Measurements from ENCODE around the gene PLEKHS1.

The PLEKHS1 gene

GRCh38 chr10:113745374-113745773, 6.1 kb upstream of the PLEKHS1 start:
- DNase-seq (ENCODE audit: low spot score) = no peak
- WGBS, 2 donors (ENCODE audit: extremely low coverage in 2 of 2, insufficient read length in 2 of 2, insufficient replicate concordance in 1 of 2) = no CpG with 5 or more reads among the region's 2 CpGs
- no peak overlapping the region for H3K18ac ChIP-seq (ENCODE audit: low read length)
- H3K4ac ChIP-seq (ENCODE audit: low read length) = no peak overlapping the region
- H3K27me3 ChIP-seq (ENCODE audit: control insufficient read depth in 3 of 3, insufficient read depth in 3 of 3, low read depth in 1 of 3, low read length in 3 of 3) = peaks cover 0 to 5% (median 0%) of the 10 kb centered on the region in 3 experiments
- H3K4me2 ChIP-seq (ENCODE audit: insufficient read depth, low read length, poor library complexity, severe bottlenecking) = no peak overlapping the region
- H2BK120ac ChIP-seq (ENCODE audit: low read depth, low read length) = no peak overlapping the region
- H3K79me1 ChIP-seq (ENCODE audit: low read depth, low read length) = no peaks in the 10 kb centered on the region
- H3K27ac ChIP-seq (replicated peaks; ENCODE audit: low read length) = no peak overlapping the region
- H3K9ac ChIP-seq (ENCODE audit: low read depth, low read length, poor library complexity) = no peak overlapping the region
- no peak overlapping the region for H3K14ac ChIP-seq (ENCODE audit: low read length)
- no peak overlapping the region for H4K91ac ChIP-seq (ENCODE audit: low read depth, low read length, poor library complexity)
- no peak overlapping the region for H2BK5ac ChIP-seq (ENCODE audit: low read length)
- no peak overlapping the region for H3K4me3 ChIP-seq (ENCODE audit: low read length in 2 of 2)
- H3K4me1 ChIP-seq (ENCODE audit: control insufficient read depth in 2 of 2, insufficient read depth in 1 of 2, low read depth in 1 of 2, low read length in 2 of 2) = no peaks in the 10 kb centered on the region
- H2AK5ac ChIP-seq (ENCODE audit: low read depth, low read length) = no peak overlapping the region
- H2AFZ ChIP-seq (ENCODE audit: low read length) = no peak overlapping the region
- H2BK12ac ChIP-seq (ENCODE audit: low read length) = no peak overlapping the region
- no peak overlapping the region for H4K8ac ChIP-seq (ENCODE audit: low read depth, low read length)
- no peaks in the 10 kb centered on the region for H3K9me3 ChIP-seq (replicated peaks in 1 of 2; ENCODE audit: control insufficient read depth in 2 of 2, insufficient read depth in 1 of 2, low read depth in 1 of 2, low read length in 2 of 2)
- no peaks in the 10 kb centered on the region for H3K36me3 ChIP-seq (replicated peaks in 1 of 2; ENCODE audit: control insufficient read depth in 2 of 2, insufficient read depth in 2 of 2, low read length in 2 of 2)
- H3K23ac ChIP-seq (ENCODE audit: low read depth, low read length, poor library complexity) = no peak overlapping the region
- no peak overlapping the region for H2BK15ac ChIP-seq (ENCODE audit: low read length)

- Histone ChIP-seq H3K14ac (ENCODE audit: low read length) (no peak overlapping the region), H4K8ac (ENCODE audit: low read depth, low read length) (no peak overlapping the region)
- WGBS, 2 donors (ENCODE audit: extremely low coverage in 2 of 2, insufficient read length in 2 of 2, insufficient replicate concordance in 1 of 2) = no CpG with 5 or more reads among the region's 3 CpGs
These were observed 5.1 kb upstream of the PLEKHS1 start for GRCh38 chr10:113746217-113746957.

DNA sequence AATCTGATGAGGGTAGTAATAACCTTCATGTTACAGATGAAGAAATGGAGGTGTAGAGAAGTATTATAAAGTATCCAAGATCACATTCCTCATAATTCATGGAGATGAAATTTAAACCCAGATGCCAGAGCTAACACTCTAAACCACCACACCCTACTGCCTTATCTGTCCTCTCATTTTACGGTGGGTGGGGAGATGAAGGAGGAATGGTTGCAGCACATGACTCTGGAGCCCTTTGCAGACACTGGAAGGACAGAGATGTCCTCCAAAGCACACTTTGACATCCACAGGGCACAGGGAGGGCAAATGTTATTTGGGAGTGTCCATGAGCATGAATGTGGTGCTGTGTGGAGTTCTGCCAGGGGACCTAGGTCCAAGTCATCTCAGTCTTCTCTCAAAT, 1.1 kb downstream of the PLEKHS1 start:
- Histone ChIP-seq H4K8ac (ENCODE audit: low read depth, low read length) (no peak overlapping the region), H3K14ac (ENCODE audit: low read length) (no peak overlapping the region), H3K4ac (ENCODE audit: low read length) (no peak overlapping the region), H3K9ac (ENCODE audit: low read depth, low read length, poor library complexity) (no peak overlapping the region), H3K9me3 (replicated peaks in 1 of 2; ENCODE audit: control insufficient read depth in 2 of 2, insufficient read depth in 1 of 2, low read depth in 1 of 2, low read length in 2 of 2) (no peaks in the 10 kb centered on the region), H3K18ac (ENCODE audit: low read length) (no peak overlapping the region), H3K36me3 (replicated peaks in 1 of 2; ENCODE audit: control insufficient read depth in 2 of 2, insufficient read depth in 2 of 2, low read length in 2 of 2) (no peaks in the 10 kb centered on the region), H3K4me1 (ENCODE audit: control insufficient read depth in 2 of 2, insufficient read depth in 1 of 2, low read depth in 1 of 2, low read length in 2 of 2) (peaks cover 0 to 3% of the 10 kb centered on the region in 2 donors), H3K23ac (ENCODE audit: low read depth, low read length, poor library complexity) (no peak overlapping the region), H3K27ac (replicated peaks; ENCODE audit: low read length) (no peak overlapping the region), H2BK5ac (ENCODE audit: low read length) (no peak overlapping the region), H3K4me2 (ENCODE audit: insufficient read depth, low read length, poor library complexity, severe bottlenecking) (no peak overlapping the region), H2AFZ (ENCODE audit: low read length) (no peak overlapping the region), H3K27me3 (ENCODE audit: control insufficient read depth in 3 of 3, insufficient read depth in 3 of 3, low read depth in 1 of 3, low read length in 3 of 3) (peaks cover 0 to 3% (median 0%) of the 10 kb centered on the region in 3 experiments), H2BK15ac (ENCODE audit: low read length) (no peak overlapping the region), H2BK120ac (ENCODE audit: low read depth, low read length) (no peak overlapping the region), H4K91ac (ENCODE audit: low read depth, low read length, poor library complexity) (no peak overlapping the region), H2AK5ac (ENCODE audit: low read depth, low read length) (no peak overlapping the region), H3K79me1 (ENCODE audit: low read depth, low read length) (no peaks in the 10 kb centered on the region), H2BK12ac (ENCODE audit: low read length) (no peak overlapping the region), H3K4me3 (ENCODE audit: low read length in 2 of 2) (no peak overlapping the region)
- no CpG with 5 or more reads among the region's 1 CpG for WGBS, 2 donors (ENCODE audit: extremely low coverage in 2 of 2, insufficient read length in 2 of 2, insufficient replicate concordance in 1 of 2)
- DNase-seq (ENCODE audit: low spot score) = no peak

More at GRCh38 chr10:113746217-113746957, 5.1 kb upstream of the PLEKHS1 start:
- H2BK12ac ChIP-seq (ENCODE audit: low read length) = no peak overlapping the region
- H3K9me3 ChIP-seq (replicated peaks in 1 of 2; ENCODE audit: control insufficient read depth in 2 of 2, insufficient read depth in 1 of 2, low read depth in 1 of 2, low read length in 2 of 2) = no peaks in the 10 kb centered on the region
- H3K27ac ChIP-seq (replicated peaks; ENCODE audit: low read length) = no peak overlapping the region
- H3K4ac ChIP-seq (ENCODE audit: low read length) = no peak overlapping the region
- peaks cover 0 to 5% (median 0%) of the 10 kb centered on the region in 3 experiments for H3K27me3 ChIP-seq (ENCODE audit: control insufficient read depth in 3 of 3, insufficient read depth in 3 of 3, low read depth in 1 of 3, low read length in 3 of 3)
- no peaks in the 10 kb centered on the region for H3K4me1 ChIP-seq (ENCODE audit: control insufficient read depth in 2 of 2, insufficient read depth in 1 of 2, low read depth in 1 of 2, low read length in 2 of 2)
- H4K91ac ChIP-seq (ENCODE audit: low read depth, low read length, poor library complexity) = no peak overlapping the region
- no peak for DNase-seq (ENCODE audit: low spot score)
- H2AK5ac ChIP-seq (ENCODE audit: low read depth, low read length) = no peak overlapping the region
- no peak overlapping the region for H2BK15ac ChIP-seq (ENCODE audit: low read length)
- H3K9ac ChIP-seq (ENCODE audit: low read depth, low read length, poor library complexity) = no peak overlapping the region
- no peak overlapping the region for H2BK5ac ChIP-seq (ENCODE audit: low read length)
- H3K4me2 ChIP-seq (ENCODE audit: insufficient read depth, low read length, poor library complexity, severe bottlenecking) = no peak overlapping the region
- no peaks in the 10 kb centered on the region for H3K36me3 ChIP-seq (replicated peaks in 1 of 2; ENCODE audit: control insufficient read depth in 2 of 2, insufficient read depth in 2 of 2, low read length in 2 of 2)
- no peak overlapping the region for H3K4me3 ChIP-seq (ENCODE audit: low read length in 2 of 2)
- no peaks in the 10 kb centered on the region for H3K79me1 ChIP-seq (ENCODE audit: low read depth, low read length)
- no peak overlapping the region for H3K18ac ChIP-seq (ENCODE audit: low read length)
- H2AFZ ChIP-seq (ENCODE audit: low read length) = no peak overlapping the region
- no peak overlapping the region for H2BK120ac ChIP-seq (ENCODE audit: low read depth, low read length)
- no peak overlapping the region for H3K23ac ChIP-seq (ENCODE audit: low read depth, low read length, poor library complexity)

DNA sequence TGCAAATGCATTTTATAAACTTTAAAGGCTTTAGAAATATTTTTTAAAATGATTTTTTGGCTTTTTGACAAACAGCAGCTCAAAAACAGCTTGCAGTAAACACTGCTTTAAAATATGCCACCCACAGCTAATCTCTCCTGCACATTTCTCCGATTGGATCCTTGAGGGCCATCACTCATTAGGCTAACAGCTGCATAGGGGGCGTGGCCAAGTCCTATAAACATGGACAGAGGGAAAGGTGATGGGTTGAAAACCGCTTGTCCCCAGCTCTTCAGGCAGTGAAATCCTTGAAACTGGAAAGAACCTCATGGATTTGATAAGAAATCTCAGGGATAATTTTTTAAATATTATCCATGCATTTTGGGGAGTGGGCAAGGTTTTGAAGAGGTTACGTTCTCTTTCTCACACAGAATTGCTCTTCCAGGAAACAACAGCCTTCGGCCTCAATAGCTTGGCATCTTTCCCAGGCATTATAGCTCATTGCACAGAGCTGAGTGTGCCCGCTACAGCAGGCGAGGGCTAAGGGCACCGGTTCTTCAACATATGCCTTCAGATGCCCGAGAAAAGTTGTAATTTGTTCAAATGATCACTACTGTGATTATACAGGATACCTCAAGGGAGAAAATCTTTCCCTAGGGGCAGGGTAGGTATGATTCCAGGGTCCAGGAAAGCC, 1.7 kb downstream of the PLEKHS1 start:
- Histone ChIP-seq H2AFZ (ENCODE audit: low read length) (no peak overlapping the region), H3K4me2 (ENCODE audit: insufficient read depth, low read length, poor library complexity, severe bottlenecking) (no peak overlapping the region), H3K9ac (ENCODE audit: low read depth, low read length, poor library complexity) (no peak overlapping the region), H2BK15ac (ENCODE audit: low read length) (no peak overlapping the region), H2BK120ac (ENCODE audit: low read depth, low read length) (no peak overlapping the region), H4K91ac (ENCODE audit: low read depth, low read length, poor library complexity) (no peak overlapping the region), H3K79me1 (ENCODE audit: low read depth, low read length) (no peaks in the 10 kb centered on the region), H4K8ac (ENCODE audit: low read depth, low read length) (no peak overlapping the region), H3K4me3 (ENCODE audit: low read length in 2 of 2) (no peak overlapping the region), H2BK12ac (ENCODE audit: low read length) (no peak overlapping the region), H3K4me1 (ENCODE audit: control insufficient read depth in 2 of 2, insufficient read depth in 1 of 2, low read depth in 1 of 2, low read length in 2 of 2) (peaks cover 0 to 3% of the 10 kb centered on the region in 2 donors), H3K4ac (ENCODE audit: low read length) (no peak overlapping the region), H3K27me3 (ENCODE audit: control insufficient read depth in 3 of 3, insufficient read depth in 3 of 3, low read depth in 1 of 3, low read length in 3 of 3) (peaks cover 0 to 3% (median 0%) of the 10 kb centered on the region in 3 experiments), H3K18ac (ENCODE audit: low read length) (no peak overlapping the region), H3K9me3 (replicated peaks in 1 of 2; ENCODE audit: control insufficient read depth in 2 of 2, insufficient read depth in 1 of 2, low read depth in 1 of 2, low read length in 2 of 2) (no peaks in the 10 kb centered on the region), H3K27ac (replicated peaks; ENCODE audit: low read length) (no peak overlapping the region), H3K36me3 (replicated peaks in 1 of 2; ENCODE audit: control insufficient read depth in 2 of 2, insufficient read depth in 2 of 2, low read length in 2 of 2) (no peaks in the 10 kb centered on the region), H2BK5ac (ENCODE audit: low read length) (no peak overlapping the region), H2AK5ac (ENCODE audit: low read depth, low read length) (no peak overlapping the region), H3K14ac (ENCODE audit: low read length) (no peak overlapping the region), H3K23ac (ENCODE audit: low read depth, low read length, poor library complexity) (no peak overlapping the region)
- DNase-seq (ENCODE audit: low spot score) = no peak
- no CpG with 5 or more reads among the region's 9 CpGs for WGBS, 2 donors (ENCODE audit: extremely low coverage in 2 of 2, insufficient read length in 2 of 2, insufficient replicate concordance in 1 of 2)
